ENCODE data around the gene MARCHF3.

MARCHF3 gene

GRCh38 chr5:126973193-126973592 lies 57.2 kb downstream of the MARCHF3 start:
- Histone ChIP-seq H3K4me2 (ENCODE audit: low read length) (no peak overlapping the region), H3K4me3 (ENCODE audit: low read depth, low read length, poor library complexity, severe bottlenecking) (no peak overlapping the region), H3K79me2 (ENCODE audit: insufficient read depth, low read length) (no peaks in the 10 kb centered on the region), H3K4me1 (ENCODE audit: insufficient read depth, low read length, severe bottlenecking) (no peaks in the 10 kb centered on the region), H3F3A (ENCODE audit: insufficient read depth, low read length) (no peaks in the 10 kb centered on the region), H3K9me2 (ENCODE audit: low read depth, low read length) (no peaks in the 10 kb centered on the region), H3K27ac (ENCODE audit: low read depth, low read length, poor library complexity, severe bottlenecking) (no peak overlapping the region), H2AFZ (ENCODE audit: low read length) (no peak overlapping the region), H3K27me3 (ENCODE audit: insufficient read depth, low read length) (0 out of 2 replicates have a peak, but pooled peaks cover 8% of the 10 kb centered on the region), H4K20me1 (ENCODE audit: insufficient read depth, low read length) (no peaks in the 10 kb centered on the region), H3K9me3 (ENCODE audit: low read length) (no peaks in the 10 kb centered on the region), H3K36me3 (ENCODE audit: insufficient read depth, low read length) (no peaks in the 10 kb centered on the region), H3K9ac (ENCODE audit: low read length) (no peak overlapping the region)
- TF ChIP-seq CTCF (IDR thresholded peaks at IDR 0.05; ENCODE audit: low read length) (no peak), EZH2 (IDR thresholded peaks at IDR 0.05; ENCODE audit: borderline replicate concordance, low read length) (no peak)

- Histone ChIP-seq H3K27ac (ENCODE audit: low read depth, low read length, poor library complexity, severe bottlenecking) (no peak overlapping the region), H3K9me2 (ENCODE audit: low read depth, low read length) (no peaks in the 10 kb centered on the region), H3K9me3 (ENCODE audit: low read length) (no peaks in the 10 kb centered on the region), H3K27me3 (ENCODE audit: insufficient read depth, low read length) (0 out of 2 replicates have a peak, but pooled peaks cover 8% of the 10 kb centered on the region), H4K20me1 (ENCODE audit: insufficient read depth, low read length) (no peaks in the 10 kb centered on the region), H3K36me3 (ENCODE audit: insufficient read depth, low read length) (no peaks in the 10 kb centered on the region), H3F3A (ENCODE audit: insufficient read depth, low read length) (no peaks in the 10 kb centered on the region), H2AFZ (ENCODE audit: low read length) (no peak overlapping the region), H3K9ac (ENCODE audit: low read length) (no peak overlapping the region), H3K4me2 (ENCODE audit: low read length) (no peak overlapping the region), H3K4me1 (ENCODE audit: insufficient read depth, low read length, severe bottlenecking) (no peaks in the 10 kb centered on the region), H3K79me2 (ENCODE audit: insufficient read depth, low read length) (no peaks in the 10 kb centered on the region), H3K4me3 (ENCODE audit: low read depth, low read length, poor library complexity, severe bottlenecking) (no peak overlapping the region)
- TF ChIP-seq CTCF (IDR thresholded peaks at IDR 0.05; ENCODE audit: low read length) (no peak), EZH2 (IDR thresholded peaks at IDR 0.05; ENCODE audit: borderline replicate concordance, low read length) (no peak)
These were observed 58.1 kb downstream of the MARCHF3 start for GRCh38 chr5:126972062-126972895.

- no peaks in the 10 kb centered on the region for H3K79me2 ChIP-seq (ENCODE audit: insufficient read depth, low read length)
- no peaks in the 10 kb centered on the region for H3K36me3 ChIP-seq (ENCODE audit: insufficient read depth, low read length)
- H3K27ac ChIP-seq (ENCODE audit: low read depth, low read length, poor library complexity, severe bottlenecking): no peak overlapping the region
- H3K9me2 ChIP-seq (ENCODE audit: low read depth, low read length): no peaks in the 10 kb centered on the region
- TF ChIP-seq EZH2 (IDR thresholded peaks at IDR 0.05; ENCODE audit: borderline replicate concordance, low read length): no peak
- no peak for TF ChIP-seq CTCF (IDR thresholded peaks at IDR 0.05; ENCODE audit: low read length)
- no peak overlapping the region for H3K4me3 ChIP-seq (ENCODE audit: low read depth, low read length, poor library complexity, severe bottlenecking)
- H3K27me3 ChIP-seq (ENCODE audit: insufficient read depth, low read length): 0 out of 2 replicates have a peak, but pooled peaks cover 4% of the 10 kb centered on the region
- no peak overlapping the region for H3K4me2 ChIP-seq (ENCODE audit: low read length)
- no peaks in the 10 kb centered on the region for H4K20me1 ChIP-seq (ENCODE audit: insufficient read depth, low read length)
- no peaks in the 10 kb centered on the region for H3K4me1 ChIP-seq (ENCODE audit: insufficient read depth, low read length, severe bottlenecking)
- no peak overlapping the region for H3K9ac ChIP-seq (ENCODE audit: low read length)
- no peak overlapping the region for H2AFZ ChIP-seq (ENCODE audit: low read length)
- no peaks in the 10 kb centered on the region for H3F3A ChIP-seq (ENCODE audit: insufficient read depth, low read length)
- H3K9me3 ChIP-seq (ENCODE audit: low read length): no peaks in the 10 kb centered on the region
These were observed 58.8 kb downstream of the MARCHF3 start for GRCh38 chr5:126971455-126972031.

All from OCI-LY1 (cell line).